ENCODE data around the gene ARSI. TPM values are rescaled to one million over a fixed set of nuclear protein-coding genes. Genes with fewer than 3 reads are reported as not detected.

The ARSI gene
- total and polyA plus RNA-seq, 2 of the 4 experiments (the other 2 are of a cell fraction), result 14.8 to 15.2 TPM

DNA sequence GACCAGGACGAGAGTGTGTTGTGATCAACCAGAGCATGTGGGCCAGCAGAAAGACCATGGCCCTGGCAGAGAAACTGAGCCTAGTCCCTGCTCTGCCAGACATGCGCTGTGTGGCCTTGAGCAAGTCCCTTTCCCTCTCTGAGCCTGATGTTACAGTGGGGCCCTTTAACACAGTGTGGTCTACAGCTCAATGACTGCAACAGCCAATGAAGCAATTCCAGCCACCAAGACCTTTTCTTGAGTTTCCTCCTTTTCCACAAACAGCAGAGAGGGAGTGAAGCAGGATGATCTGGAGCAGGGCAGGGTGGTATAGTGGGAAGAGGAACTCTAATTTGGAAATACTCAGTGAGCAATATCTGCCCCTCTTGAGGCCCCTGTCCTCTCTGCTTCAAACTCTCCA lies 25.8 kb upstream of the ARSI start:
- Histone ChIP-seq H2BK20ac (ENCODE audit: low read depth, low read length) (no peak overlapping the region), H3K18ac (ENCODE audit: low read depth, low read length) (no peak overlapping the region), H4K20me1 (ENCODE audit: insufficient read depth, low read length) (no peaks in the 10 kb centered on the region), H4K91ac (ENCODE audit: insufficient read depth, low read depth, low read length) (no peak overlapping the region), H4K8ac (ENCODE audit: low read depth in 2 of 2, low read length in 2 of 2) (no peak overlapping the region), H2AFZ (replicated peaks; ENCODE audit: low read length, poor library complexity) (no peak overlapping the region), H3K27ac (ENCODE audit: insufficient read depth, low read length) (no peak overlapping the region), H2BK15ac (ENCODE audit: low read depth, low read length) (no peak overlapping the region), H3K27me3 (ENCODE audit: control insufficient read depth, insufficient read depth, low read length) (peaks cover 3% of the 10 kb centered on the region; the same call in 1 of the 2 replicates), H3K36me3 (ENCODE audit: control insufficient read depth, insufficient read depth, low read length) (no peaks in the 10 kb centered on the region), H2AK5ac (ENCODE audit: low read depth, low read length) (no peak overlapping the region), H3K4me3 (ENCODE audit: insufficient read depth, low read depth, low read length) (no peak overlapping the region), H3K9me1 (ENCODE audit: insufficient read depth, low read length) (peaks cover 9% of the 10 kb centered on the region; the same call in 1 of the 2 replicates), H3K9me3 (ENCODE audit: control insufficient read depth, insufficient read depth, low read length) (no peaks in the 10 kb centered on the region), H3K4me2 (ENCODE audit: low read depth, low read length) (no peak overlapping the region), H3K56ac (ENCODE audit: extremely low read depth, insufficient read depth, low read length) (no peak overlapping the region), H3K79me1 (ENCODE audit: low read depth in 1 of 2, low read length in 2 of 2) (no peaks in the 10 kb centered on the region), H3K23ac (ENCODE audit: low read depth, low read length) (no peak overlapping the region), H3K4ac (ENCODE audit: low read depth, low read length) (no peak overlapping the region), H2AK9ac (replicated peaks; ENCODE audit: low read depth, low read length, poor library complexity) (no peak overlapping the region), H4K5ac (ENCODE audit: low read depth, low read length) (no peak overlapping the region), H3K9ac (ENCODE audit: low read depth, low read length) (no peak overlapping the region), H2BK5ac (ENCODE audit: low read depth, low read length, poor library complexity, severe bottlenecking) (no peak overlapping the region), H2BK120ac (ENCODE audit: low read depth, low read length) (no peak overlapping the region), H3K4me1 (ENCODE audit: control insufficient read depth, insufficient read depth, low read length) (peaks cover 4% of the 10 kb centered on the region; the same call in 1 of the 2 replicates), H3K14ac (replicated peaks; ENCODE audit: low read depth, low read length) (no peak overlapping the region)
- dilution Hi-C loops (cut with HindIII; ENCODE audit: low sequenced_read_pairs, unreplicated experiment) (no loop called here), in situ Hi-C loops (cut with MboI; ENCODE audit: low sequenced_read_pairs) (no loop called here), intact Hi-C loops (cut with micrococcal nuclease) (no loop called here)
- POLR2A ChIA-PET (ENCODE audit: unreplicated experiment), result no interaction called here
- 100% methylated on average over 2 of the region's 2 CpGs; no CpG with 5 or more reads in 1 of the 2 experiments for WGBS, 2 experiments (ENCODE audit: extremely low coverage in 2 of 2, insufficient read length in 1 of 2)
- BruUV-seq (replicated peaks), result no TSS peak
- ATAC-seq (ENCODE audit: low read depth) (no peak), DNase-seq (no peak)
- CTCF ChIA-PET, result no interaction called here
- TF ChIP-seq MAZ (IDR thresholded peaks at IDR 0.05; ENCODE audit: borderline replicate concordance, low read depth, low read length), result no peak
- no peak for TF ChIP-seq MAFK (IDR thresholded peaks at IDR 0.05; ENCODE audit: low read depth, low read length)
- no peak for TF ChIP-seq RCOR1 (IDR thresholded peaks at IDR 0.05; ENCODE audit: insufficient replicate concordance, low read length)
- TF ChIP-seq ELK1 (IDR thresholded peaks at IDR 0.05; ENCODE audit: borderline replicate concordance, low read depth, low read length), result no peak
- TF ChIP-seq MXI1 (IDR thresholded peaks at IDR 0.05; ENCODE audit: borderline replicate concordance, low read depth, low read length), result no peak
- no peak for TF ChIP-seq CEBPB (IDR thresholded peaks at IDR 0.05; ENCODE audit: low read depth, low read length)
- TF ChIP-seq, protein P1, sequence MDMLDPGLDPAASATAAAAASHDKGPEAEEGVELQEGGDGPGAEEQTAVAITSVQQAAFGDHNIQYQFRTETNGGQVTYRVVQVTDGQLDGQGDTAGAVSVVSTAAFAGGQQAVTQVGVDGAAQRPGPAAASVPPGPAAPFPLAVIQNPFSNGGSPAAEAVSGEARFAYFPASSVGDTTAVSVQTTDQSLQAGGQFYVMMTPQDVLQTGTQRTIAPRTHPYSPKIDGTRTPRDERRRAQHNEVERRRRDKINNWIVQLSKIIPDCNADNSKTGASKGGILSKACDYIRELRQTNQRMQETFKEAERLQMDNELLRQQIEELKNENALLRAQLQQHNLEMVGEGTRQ (IDR thresholded peaks at IDR 0.05; ENCODE audit: low read depth, low read length), result no peak
- no peak for TF ChIP-seq POLR2A (IDR thresholded peaks at IDR 0.05; ENCODE audit: low read depth, low read length)
- no peak for TF ChIP-seq NFE2L2 (IDR thresholded peaks at IDR 0.05; ENCODE audit: low read depth, low read length)
- no peak for TF ChIP-seq SMC3 (IDR thresholded peaks at IDR 0.05; ENCODE audit: low read depth, low read length)
- TF ChIP-seq, protein P2, sequence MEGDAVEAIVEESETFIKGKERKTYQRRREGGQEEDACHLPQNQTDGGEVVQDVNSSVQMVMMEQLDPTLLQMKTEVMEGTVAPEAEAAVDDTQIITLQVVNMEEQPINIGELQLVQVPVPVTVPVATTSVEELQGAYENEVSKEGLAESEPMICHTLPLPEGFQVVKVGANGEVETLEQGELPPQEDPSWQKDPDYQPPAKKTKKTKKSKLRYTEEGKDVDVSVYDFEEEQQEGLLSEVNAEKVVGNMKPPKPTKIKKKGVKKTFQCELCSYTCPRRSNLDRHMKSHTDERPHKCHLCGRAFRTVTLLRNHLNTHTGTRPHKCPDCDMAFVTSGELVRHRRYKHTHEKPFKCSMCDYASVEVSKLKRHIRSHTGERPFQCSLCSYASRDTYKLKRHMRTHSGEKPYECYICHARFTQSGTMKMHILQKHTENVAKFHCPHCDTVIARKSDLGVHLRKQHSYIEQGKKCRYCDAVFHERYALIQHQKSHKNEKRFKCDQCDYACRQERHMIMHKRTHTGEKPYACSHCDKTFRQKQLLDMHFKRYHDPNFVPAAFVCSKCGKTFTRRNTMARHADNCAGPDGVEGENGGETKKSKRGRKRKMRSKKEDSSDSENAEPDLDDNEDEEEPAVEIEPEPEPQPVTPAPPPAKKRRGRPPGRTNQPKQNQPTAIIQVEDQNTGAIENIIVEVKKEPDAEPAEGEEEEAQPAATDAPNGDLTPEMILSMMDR (conservative IDR thresholded peaks at IDR 0.05; ENCODE audit: low read depth, low read length), result no peak
- no peak for TF ChIP-seq RAD21 (IDR thresholded peaks at IDR 0.05; ENCODE audit: low read length)
- no peak for TF ChIP-seq BHLHE40 (IDR thresholded peaks at IDR 0.05; ENCODE audit: low read depth, low read length)
- no peak for TF ChIP-seq CHD1 (IDR thresholded peaks at IDR 0.05; ENCODE audit: low read depth, low read length)
- TF ChIP-seq FOS (IDR thresholded peaks at IDR 0.05; ENCODE audit: low read depth, low read length), result no peak
